SIG-M5 (cell line): ENCODE measurements around the gene ATXN1.

Source experiments
- DNase-seq: peaks from one replicate; lab custom pipeline; 2025; lab: John Stamatoyannopoulos, UW

ATXN1 gene

GRCh38 chr6:16673011-16673797 lies 88.1 kb downstream of the ATXN1 start:
- no peak for DNase-seq

- DNase-seq: no peak
Observed at GRCh38 chr6:16671302-16672289, 89.7 kb downstream of the ATXN1 start.

- DNase-seq: no peak
Observed at GRCh38 chr6:16670617-16671051, 90.6 kb downstream of the ATXN1 start.

- no peak for DNase-seq
Observed at GRCh38 chr6:16670183-16670582, 91.1 kb downstream of the ATXN1 start.

GRCh38 chr6:16669227-16669626 lies 92.0 kb downstream of the ATXN1 start:
- DNase-seq: no peak

- DNase-seq: no peak
Observed at GRCh38 chr6:16667509-16667908, 93.8 kb downstream of the ATXN1 start.

- no peak for DNase-seq
Observed at GRCh38 chr6:16665992-16666391, 95.3 kb downstream of the ATXN1 start.

- no peak for DNase-seq
Observed at GRCh38 chr6:16665182-16665581, 96.1 kb downstream of the ATXN1 start.

- no peak for DNase-seq
Observed at GRCh38 chr6:16663901-16664300, 97.4 kb downstream of the ATXN1 start.

- no peak for DNase-seq
Observed at GRCh38 chr6:16660157-16660497, 101.1 kb downstream of the ATXN1 start.

GRCh38 chr6:16659466-16660156 lies 101.6 kb downstream of the ATXN1 start:
- no peak for DNase-seq

GRCh38 chr6:16658348-16659034 lies 102.8 kb downstream of the ATXN1 start:
- no peak for DNase-seq

GRCh38 chr6:16657768-16658167 lies 103.5 kb downstream of the ATXN1 start:
- no peak for DNase-seq

GRCh38 chr6:16656451-16656850 lies 104.8 kb downstream of the ATXN1 start:
- DNase-seq: no peak

GRCh38 chr6:16654701-16655100 lies 106.6 kb downstream of the ATXN1 start:
- no peak for DNase-seq

GRCh38 chr6:16653226-16653625 lies 108.0 kb downstream of the ATXN1 start:
- DNase-seq: no peak

- no peak for DNase-seq
Observed at GRCh38 chr6:16651871-16652270, 109.4 kb downstream of the ATXN1 start.

- DNase-seq: no peak
Observed at GRCh38 chr6:16649890-16650289, 111.4 kb downstream of the ATXN1 start.

GRCh38 chr6:16649241-16649640 lies 112.0 kb downstream of the ATXN1 start:
- no peak for DNase-seq

GRCh38 chr6:16648003-16648402 lies 113.3 kb downstream of the ATXN1 start:
- no peak for DNase-seq

GRCh38 chr6:16647422-16647821 lies 113.8 kb downstream of the ATXN1 start:
- no peak for DNase-seq
